Myometrial cell (primary cell): Measurements from ENCODE around the gene TRMT6. TPM values are rescaled to one million over a fixed set of nuclear protein-coding genes. Genes with fewer than 3 reads are reported as not detected.

ENCODE experiments used
- total RNA-seq: library from RNA; depleted of rRNA; stranded (reverse); fragments of >200 nt; gene quantifications from 2 replicates; pipeline ENCODE4 v1.2.3, GENCODE V29; 2015

Gene TRMT6, protein sequence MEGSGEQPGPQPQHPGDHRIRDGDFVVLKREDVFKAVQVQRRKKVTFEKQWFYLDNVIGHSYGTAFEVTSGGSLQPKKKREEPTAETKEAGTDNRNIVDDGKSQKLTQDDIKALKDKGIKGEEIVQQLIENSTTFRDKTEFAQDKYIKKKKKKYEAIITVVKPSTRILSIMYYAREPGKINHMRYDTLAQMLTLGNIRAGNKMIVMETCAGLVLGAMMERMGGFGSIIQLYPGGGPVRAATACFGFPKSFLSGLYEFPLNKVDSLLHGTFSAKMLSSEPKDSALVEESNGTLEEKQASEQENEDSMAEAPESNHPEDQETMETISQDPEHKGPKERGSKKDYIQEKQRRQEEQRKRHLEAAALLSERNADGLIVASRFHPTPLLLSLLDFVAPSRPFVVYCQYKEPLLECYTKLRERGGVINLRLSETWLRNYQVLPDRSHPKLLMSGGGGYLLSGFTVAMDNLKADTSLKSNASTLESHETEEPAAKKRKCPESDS
- total RNA-seq: 11.2 and 13.0 TPM in 2 replicates

DNA sequence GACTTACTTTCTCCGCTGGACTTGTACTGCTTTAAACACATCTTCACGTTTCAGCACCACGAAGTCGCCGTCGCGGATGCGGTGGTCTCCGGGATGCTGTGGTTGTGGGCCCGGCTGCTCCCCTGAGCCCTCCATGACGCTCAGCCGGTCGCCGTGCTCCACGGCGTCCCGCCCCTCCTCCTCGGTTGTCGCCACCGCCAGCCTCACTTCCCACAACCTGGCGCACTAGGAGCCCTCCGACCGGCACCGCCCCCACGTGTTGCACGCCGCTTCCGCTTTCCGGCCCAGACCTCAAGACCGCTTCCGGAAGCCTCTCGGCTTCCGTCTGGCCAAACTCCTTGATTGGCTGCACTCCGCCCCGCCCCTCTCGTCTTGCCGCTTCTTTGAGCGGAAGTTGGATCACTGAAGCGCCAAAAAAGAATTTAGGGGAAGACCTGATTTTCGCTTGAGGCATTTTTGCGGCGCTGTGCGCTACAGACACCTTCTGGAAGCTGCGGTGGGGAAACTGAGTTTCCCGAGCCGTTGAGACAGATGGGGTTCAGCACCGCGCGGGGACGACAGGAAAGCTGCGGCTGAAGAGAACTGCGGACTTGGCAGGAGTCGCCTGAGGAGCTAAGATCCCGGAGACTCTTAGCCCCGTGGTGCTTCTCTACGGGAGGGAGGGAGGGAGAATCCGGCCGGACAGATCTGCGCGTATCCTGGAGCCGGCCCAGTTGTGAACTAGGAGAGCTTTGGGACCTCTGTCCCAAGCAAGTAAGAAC lies at the start of gene TRMT6, which contains the start of gene MCM8:
TSS of gene TRMT6 (minus strand) at position 263 of the 761 bp plus-strand sequence. CDS start at position 135, 128 bp downstream.
TSS of gene MCM8 (plus strand) at position 382 of the 761 bp plus-strand sequence. CDS start 1,364 bp downstream, outside the sequence.

Other genes starting within 250 kb of the TRMT6 start
- gene SHLD1, start 200.1 kb downstream of the TRMT6 start, total RNA-seq: 7.2 and 9.0 TPM in 2 replicates
- 0.29 and 0.89 TPM in 2 replicates for gene CHGB, start 39.0 kb downstream of the TRMT6 start, total RNA-seq
- 10.4 and 14.2 TPM in 2 replicates for gene MCM8, start 119 bp upstream of the TRMT6 start, total RNA-seq
- gene CRLS1, start 55.6 kb upstream of the TRMT6 start, total RNA-seq: 45.2 and 45.6 TPM in 2 replicates
- gene LRRN4, start 103.5 kb upstream of the TRMT6 start, total RNA-seq: not detected in 2 replicates
- 6.6 and 7.5 TPM in 2 replicates for gene FERMT1, start 172.5 kb upstream of the TRMT6 start, total RNA-seq